ENCODE measurements around the gene TMEM236.

GRCh38 chr10:17710181-17710580 is 41.8 kb upstream of the TMEM236 start:
- no peak for TF ChIP-seq POLR2AphosphoS5 (IDR thresholded peaks at IDR 0.05; ENCODE audit: low read depth, low read length)
- no peak for TF ChIP-seq TAF1 (IDR thresholded peaks at IDR 0.05; ENCODE audit: borderline replicate concordance, insufficient read depth, low read length)

Data from PFSK-1 (cell line).